HepG2 (cell line): Measurements from ENCODE around the gene TBC1D16. TPM values are rescaled to one million over a fixed set of nuclear protein-coding genes. Genes with fewer than 3 reads are reported as not detected.

ENCODE experiments used
- CEBPB ChIP-seq: IDR thresholded peaks from 2 replicates; pipeline ENCODE4 v1.6.1; 2011; ENCODE audit warnings: low read depth, low read length, improper control_type of control experiment, borderline replicate concordance
- CENPBD1 ChIP-seq: sonication (generic); formaldehyde crosslinking; IDR thresholded peaks from 2 replicates; pipeline ENCODE4 v1.8.0; 2022; ENCODE audit warnings: missing genetic modification reagents, low read depth, mild to moderate bottlenecking, borderline replicate concordance
- EED ChIP-seq: sonication (generic); formaldehyde crosslinking; IDR thresholded peaks from 2 replicates; pipeline ENCODE4 v1.5.0; 2020; ENCODE audit warnings: mild to moderate bottlenecking, missing genetic modification reagents
- KDM1A ChIP-seq: IDR thresholded peaks from 2 replicates; pipeline ENCODE4 v1.6.1; 2016; ENCODE audit warnings: missing compliant biosample characterization
- MZF1 ChIP-seq: sonication (generic); formaldehyde crosslinking; IDR thresholded peaks from 2 replicates; pipeline ENCODE4 v1.8.1; 2023; ENCODE audit warnings: mild to moderate bottlenecking, missing genetic modification reagents, borderline replicate concordance
- NR0B2 ChIP-seq: sonication (generic); formaldehyde crosslinking; IDR thresholded peaks from 2 replicates; pipeline ENCODE4 v1.4.0; 2020; ENCODE audit warnings: mild to moderate bottlenecking, missing genetic modification reagents
- POLR2AphosphoS5 ChIP-seq: IDR thresholded peaks from 2 replicates; pipeline ENCODE4 v1.6.1; 2012; ENCODE audit warnings: low read depth, low read length
- SMARCE1 ChIP-seq: fragments of 450-650 bp; IDR thresholded peaks from 2 replicates; pipeline ENCODE4 v1.6.1; 2017; ENCODE audit warnings: borderline replicate concordance
- TCF7 ChIP-seq: sonication (generic); IDR thresholded peaks from 2 replicates; pipeline ENCODE4 v1.6.1; 2016; ENCODE audit warnings: antibody characterized with exemption, low read depth
- TFDP2 ChIP-seq: sonication (generic); formaldehyde crosslinking; IDR thresholded peaks from 2 replicates; pipeline ENCODE4 v1.4.0; 2020; ENCODE audit warnings: missing genetic modification reagents
- ZNF530 ChIP-seq: sonication (generic); formaldehyde crosslinking; IDR thresholded peaks from 2 replicates; pipeline ENCODE4 v1.5.0; 2020; ENCODE audit warnings: low read depth, mild to moderate bottlenecking, missing genetic modification reagents
- ZNF614 ChIP-seq: IDR thresholded peaks from 2 replicates; pipeline ENCODE4 v1.6.1; 2018; ENCODE audit warnings: missing biosample characterization, missing genetic modification reagents, inconsistent platforms, borderline replicate concordance
- ZNF75D ChIP-seq: sonication (generic); formaldehyde crosslinking; IDR thresholded peaks from 2 replicates; pipeline ENCODE4 v1.8.1; 2023; ENCODE audit warnings: missing genetic modification reagents, mild to moderate bottlenecking, borderline replicate concordance
- ZNF878 ChIP-seq: sonication (generic); formaldehyde crosslinking; IDR thresholded peaks from 2 replicates; pipeline ENCODE4 v1.8.1; 2023; ENCODE audit warnings: mild to moderate bottlenecking, missing genetic modification reagents, moderate library complexity
- ZSCAN9 ChIP-seq: IDR thresholded peaks from 2 replicates; pipeline ENCODE4 v1.6.1; 2016; ENCODE audit warnings: borderline replicate concordance
- polyA plus RNA-seq, 8 experiments: library from polyadenylated mRNA; depleted of rRNA in 3 of 8; stranded (reverse) in 7 of 8; unstranded in 1 of 8; fragments of >200 nt; fragmentation: Illumina TruSeq in 4 of 8; extraction: Trizol in 4 of 8; gene quantifications; 2 replicates each; pipeline versions ENCODE4 v1.2.1 to v1.2.3, GENCODE V29; 2011 to 2016; ENCODE audit warnings: low read depth in 4 of 8, missing spikeins in 1 of 8, mixed read lengths in 1 of 8; ENCODE audit not compliant: insufficient read depth in 1 of 8
- total RNA-seq, 5 experiments: library from RNA; depleted of rRNA; stranded (reverse); fragments of >200 nt; fragmentation: Illumina TruSeq; extraction: Trizol; gene quantifications; 2 replicates each; pipeline ENCODE4 v1.2.3, GENCODE V29; 2016; ENCODE audit warnings: low read depth in 1 of 5
- TF ChIP-seq, protein P1 (sequence below): sonication (generic); formaldehyde crosslinking; IDR thresholded peaks from 2 replicates; pipeline ENCODE4 v1.5.0; 2020; ENCODE audit warnings: missing genetic modification reagents
- TF ChIP-seq, protein P2 (sequence below): sonication (generic); formaldehyde crosslinking; IDR thresholded peaks from 2 replicates; pipeline ENCODE4 v1.5.0; 2020; ENCODE audit warnings: missing genetic modification reagents
- TF ChIP-seq, protein P3 (sequence below): sonication (generic); formaldehyde crosslinking; IDR thresholded peaks from 2 replicates; pipeline ENCODE4 v1.9.0; 2022; ENCODE audit warnings: missing genetic modification reagents, mild to moderate bottlenecking, borderline replicate concordance

Gene TBC1D16
- total and polyA plus RNA-seq, 2 of the 13 experiments (the other 11 are each of a cell fraction or from before 2014, with no cell fraction given): 14.9 to 24.9 TPM

DNA sequence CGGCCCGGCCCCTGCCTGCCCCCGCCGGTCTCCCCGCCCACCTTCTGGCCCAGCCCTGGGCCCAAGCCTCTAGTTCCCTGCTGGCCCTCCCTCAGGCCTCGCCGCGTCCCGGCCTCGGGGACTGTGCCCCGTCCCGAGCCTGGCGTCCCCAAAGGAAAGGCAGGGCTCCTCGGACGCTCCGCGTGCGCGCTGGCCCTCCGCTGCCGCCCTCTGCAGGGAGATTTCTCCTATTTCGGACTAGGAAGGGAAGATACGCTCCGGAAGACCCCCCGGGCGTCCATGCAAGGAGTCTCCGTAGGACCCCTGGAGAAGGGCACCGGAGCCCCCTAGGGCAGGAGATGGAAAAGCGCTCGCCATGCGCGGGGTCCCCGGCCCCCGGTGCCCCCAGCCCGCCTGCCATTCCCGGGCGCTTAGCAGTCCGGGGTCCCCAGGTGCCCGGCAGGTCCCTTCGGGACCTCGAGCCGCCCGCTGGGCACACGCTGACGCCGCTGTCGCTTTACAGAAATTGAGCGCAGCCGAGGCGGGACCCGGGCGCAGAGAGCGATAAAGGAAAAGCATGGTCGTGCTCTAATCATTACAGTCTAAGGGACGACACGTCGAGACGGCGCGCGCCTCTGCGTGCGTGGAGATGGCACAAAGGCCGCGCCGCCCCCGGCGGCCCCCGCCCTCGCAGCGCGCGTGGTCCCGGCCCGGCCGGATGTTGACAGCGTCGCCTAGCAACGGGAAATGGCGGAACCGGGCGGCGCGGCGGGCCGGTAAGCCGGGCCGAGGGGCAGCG lies 454 bp upstream of the TBC1D16 start, which contains the start of gene CCDC40 (continued):
- peak; percentile 40; the same call in 1 of the 2 replicates for TF ChIP-seq ZSCAN9
- 0 out of 2 replicates have a peak, but pooled peaks have one; percentile 48 for TF ChIP-seq ZNF614 (CRISPR knock-in tag)
- no peak for TF ChIP-seq SMARCE1
- TF ChIP-seq MZF1: no peak
- TF ChIP-seq, protein P1, sequence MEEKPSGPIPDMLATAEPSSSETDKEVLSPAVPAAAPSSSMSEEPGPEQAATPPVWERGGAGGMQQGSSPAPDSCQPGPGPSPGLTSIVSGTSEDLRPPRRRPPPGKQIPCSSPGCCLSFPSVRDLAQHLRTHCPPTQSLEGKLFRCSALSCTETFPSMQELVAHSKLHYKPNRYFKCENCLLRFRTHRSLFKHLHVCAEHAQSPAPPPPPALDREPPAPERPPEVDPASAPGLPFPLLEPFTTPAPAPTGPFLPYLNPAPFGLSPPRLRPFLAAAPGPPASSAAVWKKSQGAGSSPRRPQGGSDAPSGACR (CRISPR knock-in tag): no peak
- peak; percentile 20; the same call in 1 of the 2 replicates for TF ChIP-seq TFDP2 (CRISPR knock-in tag)
- TF ChIP-seq KDM1A (CRISPR knock-in tag): no peak
- TF ChIP-seq EED (CRISPR knock-in tag): peak; percentile 65; the same call in 1 of the 2 replicates
- TF ChIP-seq TCF7: no peak
- TF ChIP-seq ZNF530 (CRISPR knock-in tag): no peak
- TF ChIP-seq POLR2AphosphoS5: peak; percentile 79
- no peak for TF ChIP-seq ZNF878 (CRISPR knock-in tag)
- TF ChIP-seq, protein P2, sequence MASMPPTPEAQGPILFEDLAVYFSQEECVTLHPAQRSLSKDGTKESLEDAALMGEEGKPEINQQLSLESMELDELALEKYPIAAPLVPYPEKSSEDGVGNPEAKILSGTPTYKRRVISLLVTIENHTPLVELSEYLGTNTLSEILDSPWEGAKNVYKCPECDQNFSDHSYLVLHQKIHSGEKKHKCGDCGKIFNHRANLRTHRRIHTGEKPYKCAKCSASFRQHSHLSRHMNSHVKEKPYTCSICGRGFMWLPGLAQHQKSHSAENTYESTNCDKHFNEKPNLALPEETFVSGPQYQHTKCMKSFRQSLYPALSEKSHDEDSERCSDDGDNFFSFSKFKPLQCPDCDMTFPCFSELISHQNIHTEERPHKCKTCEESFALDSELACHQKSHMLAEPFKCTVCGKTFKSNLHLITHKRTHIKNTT (CRISPR knock-in tag): no peak
- no peak for TF ChIP-seq CEBPB
- TF ChIP-seq, protein P3, sequence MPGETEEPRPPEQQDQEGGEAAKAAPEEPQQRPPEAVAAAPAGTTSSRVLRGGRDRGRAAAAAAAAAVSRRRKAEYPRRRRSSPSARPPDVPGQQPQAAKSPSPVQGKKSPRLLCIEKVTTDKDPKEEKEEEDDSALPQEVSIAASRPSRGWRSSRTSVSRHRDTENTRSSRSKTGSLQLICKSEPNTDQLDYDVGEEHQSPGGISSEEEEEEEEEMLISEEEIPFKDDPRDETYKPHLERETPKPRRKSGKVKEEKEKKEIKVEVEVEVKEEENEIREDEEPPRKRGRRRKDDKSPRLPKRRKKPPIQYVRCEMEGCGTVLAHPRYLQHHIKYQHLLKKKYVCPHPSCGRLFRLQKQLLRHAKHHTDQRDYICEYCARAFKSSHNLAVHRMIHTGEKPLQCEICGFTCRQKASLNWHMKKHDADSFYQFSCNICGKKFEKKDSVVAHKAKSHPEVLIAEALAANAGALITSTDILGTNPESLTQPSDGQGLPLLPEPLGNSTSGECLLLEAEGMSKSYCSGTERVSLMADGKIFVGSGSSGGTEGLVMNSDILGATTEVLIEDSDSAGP (CRISPR knock-in tag): peak; percentile 76; the same call in 1 of the 2 replicates
- no peak for TF ChIP-seq CENPBD1 (CRISPR knock-in tag)
- TF ChIP-seq NR0B2 (CRISPR knock-in tag): peak; percentile 97; the same call in 1 of the 2 replicates
- TF ChIP-seq ZNF75D: no peak
